Measurements from ENCODE around the gene CCR1.
"Not testable (repeated sequence)": the region's sequence is repeated elsewhere in the genome, so short reads cannot be mapped to it uniquely, and the experiment has no call there.

Gene CCR1

GRCh38 chr3:46168583-46169345 is 39.3 kb downstream of the CCR1 start:
- peak; percentile 11 for DNase-seq (ENCODE audit: low read depth)

- no peak for DNase-seq (ENCODE audit: low read depth)
Measured at GRCh38 chr3:46163556-46164041, 44.5 kb downstream of the CCR1 start.

GRCh38 chr3:46162975-46163555 is 45.0 kb downstream of the CCR1 start:
- DNase-seq (ENCODE audit: low read depth) = no peak

GRCh38 chr3:46157685-46158084 is 50.4 kb downstream of the CCR1 start:
- DNase-seq (ENCODE audit: low read depth) = not testable (repeated sequence)

GRCh38 chr3:46154311-46154710 is 53.8 kb downstream of the CCR1 start:
- no peak for DNase-seq (ENCODE audit: low read depth)

Measured in GM04503 (cell line).